ENCODE measurements around the gene LSP1.

DNA sequence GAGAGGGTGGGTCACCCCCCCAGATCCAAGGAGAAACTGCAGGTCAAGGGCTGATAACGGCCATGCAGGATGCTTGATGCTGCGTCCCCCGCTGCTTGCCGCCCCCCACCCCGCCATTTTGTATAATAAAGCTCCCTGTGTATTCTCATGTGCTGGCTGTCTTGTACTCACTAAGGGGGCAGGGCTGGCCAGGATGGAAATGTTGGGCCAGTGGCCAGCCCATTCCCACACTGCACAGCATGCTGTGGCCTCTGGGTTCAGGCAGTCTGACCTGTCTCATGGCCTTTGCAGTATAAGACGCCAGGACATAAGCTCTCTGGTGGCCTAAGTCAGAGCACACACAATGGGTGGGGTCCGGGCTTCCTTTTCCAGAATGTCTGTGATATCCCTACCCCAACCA lies 39.2 kb downstream of the LSP1 start:
- no peak for TF ChIP-seq POLR2A (IDR thresholded peaks at IDR 0.05)
- TF ChIP-seq, protein P1, sequence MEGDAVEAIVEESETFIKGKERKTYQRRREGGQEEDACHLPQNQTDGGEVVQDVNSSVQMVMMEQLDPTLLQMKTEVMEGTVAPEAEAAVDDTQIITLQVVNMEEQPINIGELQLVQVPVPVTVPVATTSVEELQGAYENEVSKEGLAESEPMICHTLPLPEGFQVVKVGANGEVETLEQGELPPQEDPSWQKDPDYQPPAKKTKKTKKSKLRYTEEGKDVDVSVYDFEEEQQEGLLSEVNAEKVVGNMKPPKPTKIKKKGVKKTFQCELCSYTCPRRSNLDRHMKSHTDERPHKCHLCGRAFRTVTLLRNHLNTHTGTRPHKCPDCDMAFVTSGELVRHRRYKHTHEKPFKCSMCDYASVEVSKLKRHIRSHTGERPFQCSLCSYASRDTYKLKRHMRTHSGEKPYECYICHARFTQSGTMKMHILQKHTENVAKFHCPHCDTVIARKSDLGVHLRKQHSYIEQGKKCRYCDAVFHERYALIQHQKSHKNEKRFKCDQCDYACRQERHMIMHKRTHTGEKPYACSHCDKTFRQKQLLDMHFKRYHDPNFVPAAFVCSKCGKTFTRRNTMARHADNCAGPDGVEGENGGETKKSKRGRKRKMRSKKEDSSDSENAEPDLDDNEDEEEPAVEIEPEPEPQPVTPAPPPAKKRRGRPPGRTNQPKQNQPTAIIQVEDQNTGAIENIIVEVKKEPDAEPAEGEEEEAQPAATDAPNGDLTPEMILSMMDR (IDR thresholded peaks at IDR 0.05) = no peak

Measured in stomach (tissue), 4 donors.